Stimulated activated CD4-positive, alpha-beta T cell treated with anti-CD3 and anti-CD28 coated beads, Interleukin-2, amount 100 ng/mL, for 24 hours (primary cell): ENCODE results near the gene PPM1L.

Source experiments
- DNase-seq, 2 donors: peaks; one replicate each; pipeline ENCODE4 v3.0.0-alpha.2; 2020

PPM1L gene

GRCh38 chr3:160810362-160811236 is 54.6 kb downstream of the PPM1L start:
- no peak for DNase-seq

- no peak for DNase-seq
These were observed 55.2 kb downstream of the PPM1L start for GRCh38 chr3:160811237-160811548.

GRCh38 chr3:160812304-160812703 is 56.3 kb downstream of the PPM1L start:
- no peak for DNase-seq

GRCh38 chr3:160815280-160815679 is 59.2 kb downstream of the PPM1L start:
- no peak for DNase-seq

- DNase-seq: no peak
These were observed 64.0 kb downstream of the PPM1L start for GRCh38 chr3:160820022-160820421.

- no peak for DNase-seq
These were observed 64.4 kb downstream of the PPM1L start for GRCh38 chr3:160820430-160820829.

- no peak for DNase-seq
These were observed 66.9 kb downstream of the PPM1L start for GRCh38 chr3:160822936-160823335.

- no peak for DNase-seq
These were observed 69.3 kb downstream of the PPM1L start for GRCh38 chr3:160825311-160825800.

GRCh38 chr3:160826408-160826807 is 70.4 kb downstream of the PPM1L start:
- no peak for DNase-seq

- no peak for DNase-seq
These were observed 71.0 kb downstream of the PPM1L start for GRCh38 chr3:160826991-160827390.

GRCh38 chr3:160827516-160827915 is 71.5 kb downstream of the PPM1L start:
- DNase-seq: no peak

- no peak for DNase-seq
These were observed 72.8 kb downstream of the PPM1L start for GRCh38 chr3:160828880-160829279.

GRCh38 chr3:160829486-160830009 is 73.5 kb downstream of the PPM1L start:
- no peak for DNase-seq

- DNase-seq: no peak
These were observed 74.8 kb downstream of the PPM1L start for GRCh38 chr3:160830796-160831195.

GRCh38 chr3:160831401-160831800 is 75.4 kb downstream of the PPM1L start:
- no peak for DNase-seq

- no peak for DNase-seq
These were observed 81.5 kb downstream of the PPM1L start for GRCh38 chr3:160837394-160837980.

- no peak for DNase-seq
These were observed 84.6 kb downstream of the PPM1L start for GRCh38 chr3:160840590-160840989.

GRCh38 chr3:160841455-160841854 is 85.4 kb downstream of the PPM1L start:
- DNase-seq: no peak

GRCh38 chr3:160842021-160843005 is 86.3 kb downstream of the PPM1L start:
- no peak for DNase-seq

GRCh38 chr3:160851629-160852210 is 95.7 kb downstream of the PPM1L start:
- no peak for DNase-seq

GRCh38 chr3:160852856-160853255 is 96.8 kb downstream of the PPM1L start:
- no peak for DNase-seq

- DNase-seq: no peak
These were observed 100.4 kb downstream of the PPM1L start for GRCh38 chr3:160856450-160856849.
